Stomach smooth muscle (tissue), 2 donors: ENCODE data around the gene SLC1A2.

Source experiments
- H3K27ac ChIP-seq: one replicate; pipeline ENCODE4 v1.7.0; 2013; ENCODE audit warnings: mild to moderate bottlenecking, low read length, inconsistent platforms
- H3K27me3 ChIP-seq, 2 donors: one replicate each; pipeline ENCODE4 v1.7.0; 2013; ENCODE audit warnings: low read length in 2 of 2; ENCODE audit not compliant: insufficient read depth in 2 of 2, control insufficient read depth in 1 of 2
- H3K36me3 ChIP-seq, 2 donors: one replicate each; pipeline ENCODE4 v1.7.0; 2013; ENCODE audit warnings: low read length in 2 of 2; ENCODE audit not compliant: control insufficient read depth in 2 of 2, insufficient read depth in 2 of 2
- H3K4me1 ChIP-seq: one replicate; pipeline ENCODE4 v1.7.0; 2013; ENCODE audit warnings: low read length; ENCODE audit not compliant: control insufficient read depth, insufficient read depth
- H3K4me3 ChIP-seq, 2 donors: one replicate each; pipeline ENCODE4 v1.7.0; 2013; ENCODE audit warnings: low read length in 2 of 2
- H3K9ac ChIP-seq, 2 donors: one replicate each; pipeline ENCODE4 v1.7.0; 2013; ENCODE audit warnings: low read length in 2 of 2, mild to moderate bottlenecking in 1 of 2
- H3K9me3 ChIP-seq, 2 donors: one replicate each; pipeline ENCODE4 v1.7.0; 2013; ENCODE audit warnings: low read length in 2 of 2; ENCODE audit not compliant: control insufficient read depth in 2 of 2
- donor health status: healthy.
- donor health status: Pancreatic carcinoma.

SLC1A2 gene

DNA sequence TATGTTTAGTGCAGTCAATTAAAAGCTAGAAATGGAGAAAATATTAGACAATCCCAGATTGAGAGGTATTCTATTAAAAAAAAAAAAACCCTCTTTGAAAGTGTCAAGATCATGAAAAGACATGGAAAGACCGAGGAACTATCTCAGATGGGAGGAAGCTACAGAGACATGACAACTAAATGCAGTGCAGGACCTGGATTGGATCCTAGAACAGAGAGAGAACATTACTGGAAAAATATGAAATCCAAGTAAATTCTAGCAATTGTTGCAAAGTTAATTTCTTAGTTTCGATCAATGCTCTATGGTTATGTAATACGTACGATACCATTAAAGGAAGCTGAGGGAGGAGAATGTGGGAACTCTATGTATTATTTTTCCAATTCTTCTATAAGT lies 43.2 kb downstream of the SLC1A2 start:
- H3K9ac ChIP-seq = no peak overlapping the region
- no peaks in the 10 kb centered on the region for H3K9me3 ChIP-seq
- H3K27me3 ChIP-seq = no peaks in the 10 kb centered on the region
- no peak overlapping the region for H3K27ac ChIP-seq
- no peak overlapping the region for H3K4me3 ChIP-seq
- H3K36me3 ChIP-seq = no peaks in the 10 kb centered on the region
- peaks cover 16% of the 10 kb centered on the region for H3K4me1 ChIP-seq

DNA sequence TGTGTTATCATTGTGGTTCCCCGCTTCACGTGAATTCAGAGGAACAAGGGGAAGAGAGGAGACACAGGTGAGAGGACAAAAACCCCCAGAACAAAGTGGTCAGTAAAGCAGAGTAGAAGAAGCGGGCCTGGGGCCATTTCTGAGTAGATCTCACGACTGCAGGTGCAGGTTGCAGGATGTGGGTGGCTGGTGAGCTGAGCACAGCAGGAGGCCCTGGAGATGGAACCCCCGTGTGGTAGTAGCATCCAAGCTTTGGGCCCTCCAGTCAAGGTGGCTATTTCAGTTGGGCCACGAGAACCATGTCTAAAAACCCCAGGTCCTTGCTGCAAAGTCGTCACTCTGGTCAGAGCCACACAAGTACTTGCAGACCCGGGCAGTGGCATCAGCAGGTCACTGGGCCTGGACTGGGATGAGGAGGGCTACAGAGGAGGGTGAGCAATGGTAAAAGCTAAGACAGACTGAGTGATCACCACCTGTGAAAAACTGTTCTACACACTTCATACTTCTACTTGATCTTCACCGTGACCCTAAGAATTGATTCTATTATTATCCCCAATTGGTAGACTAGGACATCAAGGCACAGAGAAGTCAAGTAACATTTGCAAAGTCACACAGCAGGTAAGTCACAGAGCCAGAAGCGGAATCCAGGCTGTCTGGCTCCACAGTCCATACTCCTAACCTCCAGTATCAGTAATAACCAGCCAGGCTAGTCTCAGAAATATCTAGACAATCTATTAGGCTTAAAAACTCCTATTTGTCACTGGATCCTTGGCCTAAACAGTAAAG lies 43.8 kb downstream of the SLC1A2 start:
- H3K9ac ChIP-seq = no peak overlapping the region
- no peaks in the 10 kb centered on the region for H3K9me3 ChIP-seq
- H3K27ac ChIP-seq = no peak overlapping the region
- H3K36me3 ChIP-seq = no peaks in the 10 kb centered on the region
- peaks cover 16% of the 10 kb centered on the region for H3K4me1 ChIP-seq
- no peak overlapping the region for H3K4me3 ChIP-seq
- no peaks in the 10 kb centered on the region for H3K27me3 ChIP-seq

DNA sequence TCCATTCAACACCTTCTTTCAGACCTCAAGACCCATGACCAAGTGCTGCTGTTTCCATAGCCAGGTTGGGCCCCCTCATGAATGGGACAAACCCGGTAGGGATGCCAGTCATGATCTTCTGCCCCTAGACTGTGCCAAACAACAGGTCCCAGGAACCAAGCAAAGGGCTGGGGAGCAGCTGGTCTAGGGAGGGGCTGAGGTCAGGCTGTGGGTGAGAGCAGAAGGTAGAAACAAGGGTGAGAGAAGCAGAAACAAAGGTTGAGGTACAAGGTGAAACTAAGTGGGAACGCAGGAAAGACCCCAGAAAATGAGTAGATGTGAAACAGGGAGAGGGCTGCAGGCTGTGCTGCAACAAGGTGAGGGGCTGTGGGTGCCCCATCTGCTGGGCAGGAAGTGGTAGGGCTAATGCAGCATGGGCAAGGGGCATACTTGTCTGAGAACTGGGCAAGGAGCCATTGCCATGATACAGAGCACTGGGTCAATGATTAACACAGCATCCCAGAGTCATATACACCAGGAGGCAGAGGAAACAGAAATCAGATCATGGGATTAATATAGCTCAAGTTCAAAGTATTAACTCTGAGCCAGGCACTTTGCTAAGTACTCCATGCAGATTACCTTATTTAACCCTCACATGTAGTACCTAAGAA lies 45.9 kb downstream of the SLC1A2 start:
- H3K4me1 ChIP-seq = peaks cover 14% of the 10 kb centered on the region
- no peak overlapping the region for H3K4me3 ChIP-seq
- no peaks in the 10 kb centered on the region for H3K36me3 ChIP-seq
- no peaks in the 10 kb centered on the region for H3K9me3 ChIP-seq
- H3K9ac ChIP-seq = no peak overlapping the region
- H3K27me3 ChIP-seq = no peaks in the 10 kb centered on the region
- no peak overlapping the region for H3K27ac ChIP-seq

DNA sequence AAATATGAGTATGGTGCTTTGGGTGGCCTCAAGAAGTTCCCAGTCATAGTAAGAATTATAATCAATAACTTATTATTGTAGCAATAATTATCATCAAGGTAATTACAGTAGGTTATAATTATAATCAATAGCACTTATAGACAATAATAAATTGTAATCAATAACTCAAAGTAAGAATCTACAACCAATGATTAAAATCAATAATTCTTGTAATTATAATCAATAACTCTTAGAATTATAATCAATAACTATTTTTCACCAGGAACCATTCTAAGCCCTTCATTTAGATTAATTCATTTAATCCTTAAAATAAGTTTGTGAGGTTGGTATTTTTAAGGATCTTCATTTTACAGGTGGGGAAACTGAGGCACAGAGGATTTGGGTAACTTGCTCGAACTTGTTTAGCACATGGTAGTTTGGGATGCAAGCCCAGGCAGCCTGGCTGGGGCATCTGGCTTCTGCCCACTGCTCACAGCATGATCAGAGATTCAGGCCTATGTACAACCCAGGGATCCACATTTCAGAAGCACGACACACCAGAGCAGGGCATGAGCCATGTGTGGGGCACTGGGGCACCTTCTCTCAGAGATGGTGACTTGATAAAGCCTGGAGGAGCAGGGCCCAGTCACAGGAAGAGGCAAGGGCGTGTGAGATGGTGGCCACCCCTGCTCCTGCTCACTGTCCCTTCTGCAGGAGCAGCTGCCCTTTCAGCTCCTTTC lies 46.6 kb downstream of the SLC1A2 start:
- Histone ChIP-seq H3K27me3 (no peaks in the 10 kb centered on the region), H3K9me3 (no peaks in the 10 kb centered on the region), H3K27ac (no peak overlapping the region), H3K36me3 (no peaks in the 10 kb centered on the region), H3K4me3 (no peak overlapping the region), H3K9ac (no peak overlapping the region), H3K4me1 (peaks cover 14% of the 10 kb centered on the region)

DNA sequence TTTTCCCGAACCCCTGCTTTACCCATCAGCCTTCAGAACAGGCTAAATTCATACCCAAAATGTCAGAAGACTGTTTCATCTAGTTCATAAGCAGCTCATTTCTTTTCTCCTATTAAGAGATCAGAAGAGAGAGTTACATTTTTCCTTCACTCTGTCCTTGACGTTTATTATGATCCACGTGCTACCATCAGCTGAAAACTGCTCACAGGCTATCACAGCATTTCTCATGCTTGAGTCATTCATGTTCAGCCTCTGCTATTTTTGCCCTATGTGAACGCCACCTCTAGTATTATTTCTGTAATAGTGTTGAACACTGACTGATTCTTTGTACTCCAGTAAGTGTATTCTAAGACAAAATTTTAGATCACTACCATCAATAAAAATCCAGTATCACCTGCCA lies 51.9 kb downstream of the SLC1A2 start:
- no peak overlapping the region for H3K4me3 ChIP-seq
- peaks cover 37% of the 10 kb centered on the region for H3K4me1 ChIP-seq
- no peaks in the 10 kb centered on the region for H3K27me3 ChIP-seq
- no peaks in the 10 kb centered on the region for H3K9me3 ChIP-seq
- H3K36me3 ChIP-seq = no peaks in the 10 kb centered on the region
- no peak overlapping the region for H3K27ac ChIP-seq
- no peak overlapping the region for H3K9ac ChIP-seq

DNA sequence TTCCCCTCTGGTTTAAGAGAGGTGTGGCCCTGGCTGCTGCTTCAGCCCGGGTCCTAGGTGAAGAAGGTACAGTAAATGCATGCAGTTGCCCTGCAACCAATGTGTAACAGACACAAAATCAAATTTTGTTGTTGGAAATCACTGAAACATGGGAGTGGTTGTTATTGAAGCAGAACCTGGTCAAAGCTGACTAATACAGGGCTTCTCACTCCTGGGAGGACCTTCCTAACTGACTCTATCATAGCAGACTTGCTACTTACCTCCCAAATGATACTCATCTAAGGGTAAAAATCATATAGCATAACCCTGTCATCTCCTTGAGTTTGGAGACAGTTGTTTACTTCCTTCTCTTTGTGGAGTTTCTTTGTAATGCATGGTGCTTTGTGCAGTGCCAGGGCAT lies 52.6 kb downstream of the SLC1A2 start:
- peaks cover 37% of the 10 kb centered on the region for H3K4me1 ChIP-seq
- no peak overlapping the region for H3K27ac ChIP-seq
- H3K36me3 ChIP-seq = no peaks in the 10 kb centered on the region
- H3K9me3 ChIP-seq = no peaks in the 10 kb centered on the region
- H3K27me3 ChIP-seq = no peaks in the 10 kb centered on the region
- no peak overlapping the region for H3K4me3 ChIP-seq
- H3K9ac ChIP-seq = no peak overlapping the region

DNA sequence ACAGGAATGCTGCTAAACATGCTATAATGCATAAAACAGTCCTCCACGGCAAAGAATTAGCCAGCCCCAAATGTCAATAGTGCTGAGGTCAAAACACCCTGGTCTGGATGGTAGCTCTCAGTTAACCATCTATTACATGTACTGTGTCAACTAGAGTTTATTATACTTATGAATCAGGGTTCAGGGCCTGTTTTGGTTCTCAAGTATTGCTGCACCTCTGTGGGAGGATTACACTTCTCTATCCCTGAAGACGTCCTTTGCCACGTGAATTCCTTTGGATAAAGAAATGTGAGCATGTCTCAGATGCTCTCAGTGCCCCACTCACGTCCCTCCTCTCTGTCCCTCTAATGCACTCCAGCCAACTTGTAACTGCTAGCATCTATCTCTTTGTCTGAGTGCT lies 53.4 kb downstream of the SLC1A2 start:
- no peaks in the 10 kb centered on the region for H3K27me3 ChIP-seq
- no peak overlapping the region for H3K9ac ChIP-seq
- H3K27ac ChIP-seq = peak overlapping the region; percentile 31
- H3K36me3 ChIP-seq = no peaks in the 10 kb centered on the region
- no peak overlapping the region for H3K4me3 ChIP-seq
- H3K4me1 ChIP-seq = peaks cover 37% of the 10 kb centered on the region
- H3K9me3 ChIP-seq = no peaks in the 10 kb centered on the region

DNA sequence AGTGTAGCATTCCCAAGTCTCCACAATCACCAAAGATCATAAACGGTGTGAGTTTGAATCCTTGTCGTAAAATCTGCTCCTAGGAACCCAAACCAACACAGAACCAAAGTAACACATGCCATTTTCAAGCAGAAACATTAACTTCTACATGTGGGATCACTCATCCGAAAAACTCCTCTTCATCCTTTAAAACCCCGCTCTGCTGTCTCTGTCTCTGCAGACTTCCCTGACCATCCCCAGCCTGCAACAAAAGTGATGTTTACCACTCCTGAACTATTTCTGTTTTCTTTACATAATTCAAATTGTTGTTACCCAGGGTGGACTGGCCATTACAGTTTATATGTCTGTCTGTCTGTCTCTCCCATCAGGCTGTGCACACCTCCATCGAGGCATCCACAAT lies 54.0 kb downstream of the SLC1A2 start:
- H3K27ac ChIP-seq = peak overlapping the region; percentile 31
- peaks cover 37% of the 10 kb centered on the region for H3K4me1 ChIP-seq
- H3K36me3 ChIP-seq = no peaks in the 10 kb centered on the region
- no peak overlapping the region for H3K4me3 ChIP-seq
- H3K27me3 ChIP-seq = no peaks in the 10 kb centered on the region
- no peak overlapping the region for H3K9ac ChIP-seq
- no peaks in the 10 kb centered on the region for H3K9me3 ChIP-seq

DNA sequence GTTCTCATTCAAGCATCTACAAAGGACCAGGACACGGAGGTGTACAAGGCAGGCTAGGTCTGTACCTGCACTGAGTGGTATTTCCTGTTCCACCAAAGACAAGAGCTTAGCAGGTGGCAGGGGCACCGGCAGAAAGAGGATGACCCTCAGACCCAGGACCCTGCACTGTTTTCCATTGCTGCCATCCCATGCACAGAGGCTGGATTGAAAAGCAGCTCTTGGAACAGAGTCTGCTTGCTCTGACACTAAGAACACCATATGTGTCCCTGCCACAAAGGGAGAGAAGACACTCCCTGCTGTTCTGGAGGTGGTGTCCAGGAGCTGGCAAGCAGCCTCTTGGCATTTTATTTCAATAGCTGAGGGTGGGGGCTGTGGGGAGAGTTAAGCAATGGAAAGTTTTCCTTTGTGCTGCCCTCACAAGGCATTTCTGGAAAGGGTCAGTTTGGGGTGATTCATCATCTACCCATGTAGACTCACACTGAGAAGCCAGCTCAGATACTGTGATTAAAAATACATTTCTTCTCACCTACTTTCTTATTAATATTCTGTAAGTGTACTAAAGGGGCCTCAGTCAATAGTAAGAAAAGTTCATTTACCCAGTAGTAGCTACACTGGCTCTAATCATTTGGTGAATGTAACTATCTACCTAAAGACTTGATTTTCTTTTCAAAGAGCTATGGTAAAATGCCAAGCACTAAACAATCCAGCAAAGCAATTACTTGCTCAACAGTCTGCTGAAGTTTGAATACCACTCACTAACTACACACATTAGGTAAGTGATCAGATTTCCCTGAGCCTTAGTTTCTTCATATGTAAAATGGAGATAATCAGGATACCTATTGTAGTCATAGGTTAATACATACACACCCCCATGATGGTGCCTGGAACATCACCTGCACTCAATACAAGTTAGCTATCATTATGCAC lies 55.2 kb downstream of the SLC1A2 start:
- Histone ChIP-seq H3K27ac (peak overlapping the region; percentile 81), H3K4me1 (peaks cover 44% of the 10 kb centered on the region), H3K9me3 (no peaks in the 10 kb centered on the region), H3K4me3 (peak overlapping the region; percentile 2 to 56), H3K27me3 (no peaks in the 10 kb centered on the region), H3K9ac (peak overlapping the region in 1 of 2 donors; percentile 8), H3K36me3 (no peaks in the 10 kb centered on the region)

DNA sequence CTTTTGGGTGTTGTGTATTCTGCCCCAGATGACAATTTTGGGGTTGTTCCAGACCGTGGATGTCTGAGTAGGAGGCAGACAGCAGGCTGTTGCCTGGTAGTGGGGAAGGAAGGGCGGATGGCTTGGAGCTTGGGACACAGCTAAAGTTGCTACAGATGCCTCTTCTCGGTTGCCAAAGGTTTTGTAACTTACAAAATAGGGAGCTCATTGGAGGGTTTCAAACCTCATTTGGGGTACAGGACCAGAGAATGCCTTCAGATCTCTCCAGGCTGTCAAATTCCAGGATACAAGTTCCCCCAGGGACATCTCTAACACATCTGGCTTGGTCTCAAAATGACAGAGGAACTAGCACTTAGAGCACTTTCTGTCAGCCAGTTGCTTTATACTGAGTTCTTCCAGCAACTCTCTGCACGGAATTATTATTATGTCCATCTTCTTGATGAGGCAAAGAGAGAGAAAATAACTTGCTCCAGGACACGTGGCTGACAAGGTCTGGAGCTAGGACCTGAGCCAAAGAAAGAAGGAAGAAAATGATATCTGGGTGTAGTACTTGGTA lies 56.0 kb downstream of the SLC1A2 start:
- H3K4me3 ChIP-seq = peak overlapping the region; percentile 2 to 56
- H3K36me3 ChIP-seq = no peaks in the 10 kb centered on the region
- no peak overlapping the region for H3K9ac ChIP-seq
- peaks cover 38% of the 10 kb centered on the region for H3K4me1 ChIP-seq
- H3K27ac ChIP-seq = peak overlapping the region; percentile 81
- H3K9me3 ChIP-seq = no peaks in the 10 kb centered on the region
- H3K27me3 ChIP-seq = no peaks in the 10 kb centered on the region
